ENCODE measurements around the gene ZNF346.

Gene ZNF346

DNA sequence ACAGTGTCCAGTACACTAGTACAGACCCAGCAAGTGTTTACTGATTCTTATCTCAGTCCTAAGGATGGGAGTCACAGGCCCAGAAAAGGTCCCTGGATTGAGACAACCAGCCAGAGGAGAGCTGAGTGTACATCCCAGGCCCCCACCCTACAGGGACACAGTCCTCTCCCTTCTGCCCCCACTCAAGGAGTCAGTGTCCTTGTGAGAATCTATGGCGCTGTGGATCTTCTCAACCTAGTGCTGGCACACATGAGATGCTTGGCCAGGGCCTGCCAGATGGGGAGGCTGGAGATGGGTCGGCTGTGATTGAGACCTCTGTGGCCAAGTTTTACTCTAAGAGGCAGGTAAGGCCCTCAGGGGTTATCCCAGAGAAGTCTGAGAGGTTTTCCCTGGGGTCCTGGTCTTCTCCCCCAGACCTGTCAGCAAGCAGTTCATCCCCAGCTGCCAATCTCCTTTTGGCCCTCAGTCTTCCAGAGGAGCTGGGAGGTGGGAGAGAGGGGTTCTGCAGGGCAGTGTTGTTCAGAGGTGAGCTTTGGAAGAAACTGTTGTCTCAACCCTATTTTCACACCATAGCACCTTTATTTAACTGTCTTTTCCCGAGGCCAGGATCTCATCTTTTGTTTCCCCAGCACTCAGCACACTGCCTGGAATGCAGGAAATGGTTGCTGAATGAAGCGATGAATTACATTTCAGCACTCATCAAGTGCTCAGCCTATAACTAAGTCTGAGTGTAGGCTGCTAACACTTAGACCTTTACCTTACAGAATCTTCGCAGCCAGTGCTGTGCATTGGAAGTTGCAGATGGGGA lies 107.9 kb downstream of the ZNF346 start:
- TF ChIP-seq, protein P1, sequence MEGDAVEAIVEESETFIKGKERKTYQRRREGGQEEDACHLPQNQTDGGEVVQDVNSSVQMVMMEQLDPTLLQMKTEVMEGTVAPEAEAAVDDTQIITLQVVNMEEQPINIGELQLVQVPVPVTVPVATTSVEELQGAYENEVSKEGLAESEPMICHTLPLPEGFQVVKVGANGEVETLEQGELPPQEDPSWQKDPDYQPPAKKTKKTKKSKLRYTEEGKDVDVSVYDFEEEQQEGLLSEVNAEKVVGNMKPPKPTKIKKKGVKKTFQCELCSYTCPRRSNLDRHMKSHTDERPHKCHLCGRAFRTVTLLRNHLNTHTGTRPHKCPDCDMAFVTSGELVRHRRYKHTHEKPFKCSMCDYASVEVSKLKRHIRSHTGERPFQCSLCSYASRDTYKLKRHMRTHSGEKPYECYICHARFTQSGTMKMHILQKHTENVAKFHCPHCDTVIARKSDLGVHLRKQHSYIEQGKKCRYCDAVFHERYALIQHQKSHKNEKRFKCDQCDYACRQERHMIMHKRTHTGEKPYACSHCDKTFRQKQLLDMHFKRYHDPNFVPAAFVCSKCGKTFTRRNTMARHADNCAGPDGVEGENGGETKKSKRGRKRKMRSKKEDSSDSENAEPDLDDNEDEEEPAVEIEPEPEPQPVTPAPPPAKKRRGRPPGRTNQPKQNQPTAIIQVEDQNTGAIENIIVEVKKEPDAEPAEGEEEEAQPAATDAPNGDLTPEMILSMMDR (IDR thresholded peaks at IDR 0.05; ENCODE audit: poor library complexity, severe bottlenecking) = no peak
- H3K27me3 ChIP-seq (ENCODE audit: insufficient read depth, poor library complexity, severe bottlenecking) = no peaks in the 10 kb centered on the region
- H3K36me3 ChIP-seq (ENCODE audit: low read depth) = peaks cover 5% of the 10 kb centered on the region
- peak; percentile 56 for DNase-seq (ENCODE audit: low spot score)
- peaks cover 6% of the 10 kb centered on the region for H3K4me1 ChIP-seq (ENCODE audit: insufficient read depth, poor library complexity, severe bottlenecking)
- no peaks in the 10 kb centered on the region for H3K9me3 ChIP-seq (ENCODE audit: severe bottlenecking)
- peak; percentile 48 for ATAC-seq (ENCODE audit: low read depth)
- H3K27ac ChIP-seq (ENCODE audit: poor library complexity, severe bottlenecking) = peak overlapping the region; percentile 11
- H3K4me3 ChIP-seq (ENCODE audit: severe bottlenecking) = no peak overlapping the region

Data from RWPE2 (cell line).